Esophagus muscularis mucosa (tissue), 4 donors: ENCODE results near the gene PKNOX1.
"Not testable (repeated sequence)": the region's sequence is repeated elsewhere in the genome, so short reads cannot be mapped to it uniquely, and the experiment has no call there.

Source experiments
- CTCF ChIP-seq, 3 experiments: fragments of 200-600 bp in 2 of 3; fragments of 450-650 bp in 1 of 3; sonication (generic) in 2 of 3; IDR thresholded peaks; one replicate each; pipeline ENCODE4 v1.5.1; 2017 to 2019; ENCODE audit warnings: antibody characterized with exemption in 3 of 3, mild to moderate bottlenecking in 2 of 3, moderate library complexity in 1 of 3
- EP300 ChIP-seq: sonication (generic); formaldehyde crosslinking; IDR thresholded peaks from one replicate; pipeline ENCODE4 v1.6.1; 2017; ENCODE audit warnings: antibody characterized with exemption
- POLR2A ChIP-seq: fragments of 450-650 bp; IDR thresholded peaks from one replicate; pipeline ENCODE4 v1.6.1; 2017; ENCODE audit warnings: antibody characterized with exemption, moderate library complexity, mild to moderate bottlenecking, low read depth

DNA sequence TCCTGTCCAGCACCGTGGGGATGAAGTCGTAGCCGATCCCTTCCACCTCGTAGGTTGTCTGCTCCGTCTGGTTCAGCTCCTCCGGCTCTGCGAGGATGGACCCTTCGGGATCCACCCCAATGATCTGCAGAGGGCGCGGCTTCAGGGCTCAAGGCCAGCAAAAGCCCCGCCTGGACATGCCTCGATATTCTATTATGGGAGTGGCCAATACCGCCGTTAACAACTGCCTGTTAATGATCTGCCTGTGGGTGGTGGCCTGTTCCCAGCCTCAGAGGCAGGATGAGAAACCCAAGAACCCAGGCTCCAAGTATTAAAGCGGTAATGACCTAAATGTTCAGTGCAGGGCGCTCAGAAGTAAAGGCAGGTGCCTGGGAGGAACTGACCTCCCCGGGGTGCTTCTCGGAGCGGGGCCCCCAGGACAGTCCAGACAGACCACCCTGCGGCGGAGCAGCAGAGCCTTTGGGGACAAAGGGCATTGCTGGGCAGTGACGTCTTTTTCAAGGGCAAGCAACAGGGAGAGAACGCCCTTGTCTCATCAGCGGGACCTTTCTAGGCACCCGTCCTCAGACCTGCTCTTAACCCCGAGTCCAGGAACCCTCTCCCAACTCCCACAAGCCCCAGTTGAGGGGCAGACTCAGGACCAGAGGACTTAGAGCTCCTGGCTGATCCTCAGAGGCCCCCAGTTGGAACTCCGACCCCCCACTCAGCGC is 88.7 kb downstream of the PKNOX1 start:
- not testable (repeated sequence) for TF ChIP-seq EP300; CTCF (IDR thresholded peaks at IDR 0.05); POLR2A
